Stimulated activated naive CD8-positive, alpha-beta T cell treated with anti-CD3 and anti-CD28 coated beads, Interleukin-15, Interleukin-2, amounts not matched to agents 100 U/mL and 50 U/mL, for 24 hours (primary cell): ENCODE measurements around the gene TRIM45.
"Not testable (repeated sequence)": the region's sequence is repeated elsewhere in the genome, so short reads cannot be mapped to it uniquely, and the experiment has no call there.

Source experiments
- ATAC-seq: fragments of 150-1000 bp; cut with Tn5 transposase; one replicate; pipeline ENCODE4 v1.10.0; 2021
- DNase-seq: peaks from one replicate; pipeline ENCODE4 v3.0.0; 2021

The TRIM45 gene

DNA sequence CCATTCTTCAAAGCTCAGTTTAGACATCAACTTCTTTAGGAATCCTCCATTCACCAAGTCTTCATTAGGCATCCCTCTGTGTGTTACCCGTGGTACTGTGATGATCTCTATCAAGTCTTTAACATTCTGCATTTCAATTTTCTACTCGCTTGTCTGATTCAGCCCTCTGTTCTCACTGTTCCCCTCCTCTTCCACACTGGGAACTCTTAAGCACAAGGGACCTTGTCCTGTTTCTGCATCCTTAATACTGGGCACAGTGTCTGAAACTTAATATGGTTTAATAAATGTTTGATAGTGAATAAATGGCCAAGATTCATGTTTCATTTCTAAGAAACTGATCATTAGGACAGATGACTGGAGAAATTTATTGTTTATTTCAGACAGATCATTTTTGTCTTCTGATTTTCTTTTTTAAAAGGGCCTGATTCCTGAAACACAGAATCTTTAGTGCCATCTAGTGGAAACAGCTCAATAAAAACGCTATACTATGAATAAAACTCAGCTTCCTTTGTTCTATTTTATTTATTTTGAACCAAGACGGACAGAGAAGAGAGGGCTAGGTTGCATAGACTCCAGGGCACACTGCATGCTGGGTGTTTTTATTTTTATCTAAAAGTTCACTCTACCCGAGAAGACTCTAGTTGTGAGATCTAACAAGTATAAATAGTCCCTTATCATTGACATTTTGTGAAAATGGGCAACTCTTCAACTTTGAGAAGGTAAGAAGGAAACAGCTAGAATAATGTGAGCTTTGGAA, 7.0 kb upstream of the TRIM45 start:
- ATAC-seq (no peak), DNase-seq (no peak)

GRCh38 chr1:117127795-117128194, 6.2 kb upstream of the TRIM45 start:
- no peak for ATAC-seq
- no peak for DNase-seq

DNA sequence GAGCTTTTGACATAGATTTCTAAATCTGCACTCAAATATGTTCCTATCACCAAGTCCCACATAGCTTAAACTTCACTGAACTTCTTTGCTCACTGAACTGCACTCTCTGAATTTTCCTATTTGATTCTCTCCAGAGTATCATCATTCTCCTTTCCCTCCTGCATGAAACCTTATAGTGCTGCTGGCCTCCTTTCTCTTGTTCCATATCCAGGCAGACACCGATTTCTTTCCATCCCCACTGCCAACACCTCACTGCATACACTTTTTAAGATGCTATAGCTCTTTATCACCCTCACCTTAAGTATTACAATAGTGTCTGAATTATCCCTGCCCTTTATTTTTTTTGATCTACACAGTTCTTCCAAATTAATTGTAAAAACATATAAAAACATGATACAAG, 3.1 kb upstream of the TRIM45 start:
- DNase-seq (no peak), ATAC-seq (no peak)

DNA sequence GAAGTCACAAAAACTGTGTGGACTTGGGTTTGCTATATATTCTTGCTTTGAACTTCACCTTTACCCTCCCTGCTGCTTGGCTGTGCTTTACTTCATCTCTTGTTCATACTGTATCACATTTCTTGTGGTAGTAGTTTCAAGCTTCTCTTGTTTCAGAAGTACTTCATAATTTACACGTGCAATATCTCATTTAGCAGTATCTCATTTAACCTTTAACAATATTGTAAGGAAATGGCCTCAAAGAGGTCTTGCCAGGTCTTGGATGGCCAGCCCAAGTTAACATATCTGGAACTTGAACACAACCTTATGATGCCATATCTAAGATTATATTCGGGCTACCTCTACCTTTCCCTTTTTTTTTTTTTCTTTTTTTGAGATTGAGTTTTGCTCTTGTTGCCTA, 1.7 kb upstream of the TRIM45 start:
- ATAC-seq, result no peak
- DNase-seq, result no peak

GRCh38 chr1:117122330-117123025, 929 bp upstream of the TRIM45 start:
- no peak for DNase-seq
- no peak for ATAC-seq

- no peak for DNase-seq
- ATAC-seq, result no peak
Measured at GRCh38 chr1:117120774-117121588, 568 bp downstream of the TRIM45 start.

- ATAC-seq, DNase-seq: not testable (repeated sequence)
Measured at GRCh38 chr1:117119144-117119543, 2.4 kb downstream of the TRIM45 start.

GRCh38 chr1:117118137-117118536, 3.4 kb downstream of the TRIM45 start:
- DNase-seq, result no peak
- no peak for ATAC-seq

- DNase-seq (no peak), ATAC-seq (no peak)
Measured at GRCh38 chr1:117117697-117118096, 3.9 kb downstream of the TRIM45 start.

DNA sequence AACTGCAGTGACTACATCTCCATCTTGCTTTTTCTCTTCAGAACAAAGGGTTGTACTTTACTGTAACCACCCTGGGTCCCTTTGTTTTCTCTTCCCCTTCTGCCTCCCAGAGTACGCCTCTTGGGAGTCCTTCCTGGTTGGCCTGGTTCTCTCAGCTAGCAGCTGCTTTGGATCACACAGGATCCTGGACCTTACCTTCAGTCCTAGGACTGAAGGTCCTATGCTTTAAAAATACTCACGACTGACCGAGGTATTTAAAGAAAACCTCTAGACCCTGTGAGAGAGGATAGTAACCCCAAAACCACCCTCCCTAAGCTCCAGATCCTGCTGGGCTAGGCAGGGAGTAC, 4.8 kb downstream of the TRIM45 start:
- ATAC-seq, result no peak

DNA sequence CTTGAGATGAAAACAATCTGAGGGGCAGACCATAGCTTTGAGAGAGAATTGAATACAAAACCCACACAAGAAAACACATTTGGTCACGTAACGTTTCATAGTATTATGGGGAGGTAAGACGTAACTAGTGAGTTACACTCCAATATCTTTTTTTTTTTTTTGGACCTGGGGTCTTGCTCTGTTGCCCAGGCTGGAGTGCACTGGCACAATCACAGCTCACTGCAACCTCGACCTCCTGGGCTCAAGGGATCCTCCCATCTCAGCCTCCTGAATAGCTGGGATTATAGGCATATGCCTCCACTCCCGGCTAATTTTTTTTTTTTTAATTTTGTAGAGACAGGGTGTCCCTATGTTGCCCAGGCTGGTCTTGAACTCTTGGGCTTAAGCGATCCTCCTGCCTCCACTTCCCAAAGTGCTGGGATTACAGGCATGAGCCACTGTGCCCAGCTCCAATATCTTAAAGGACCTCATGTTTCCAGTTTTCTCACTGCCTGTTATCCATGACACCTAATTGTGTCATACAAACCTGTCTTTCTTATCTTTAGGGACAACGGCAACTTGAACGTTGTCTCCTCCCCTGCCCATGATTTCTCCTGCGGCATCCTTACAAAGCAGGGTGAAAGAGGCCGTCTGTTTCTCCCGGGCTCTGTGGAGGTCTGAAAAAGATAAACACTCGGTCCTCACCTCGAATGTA, 5.3 kb downstream of the TRIM45 start:
- no peak for ATAC-seq

More for the DNA sequence above, 4.8 kb downstream of the TRIM45 start:
- no peak for DNase-seq

GRCh38 chr1:117114877-117115276, 6.7 kb downstream of the TRIM45 start:
- DNase-seq (no peak), ATAC-seq (no peak)

More for the DNA sequence above, 5.3 kb downstream of the TRIM45 start:
- no peak for DNase-seq

GRCh38 chr1:117113199-117113598, 8.3 kb downstream of the TRIM45 start:
- ATAC-seq, result no peak

DNA sequence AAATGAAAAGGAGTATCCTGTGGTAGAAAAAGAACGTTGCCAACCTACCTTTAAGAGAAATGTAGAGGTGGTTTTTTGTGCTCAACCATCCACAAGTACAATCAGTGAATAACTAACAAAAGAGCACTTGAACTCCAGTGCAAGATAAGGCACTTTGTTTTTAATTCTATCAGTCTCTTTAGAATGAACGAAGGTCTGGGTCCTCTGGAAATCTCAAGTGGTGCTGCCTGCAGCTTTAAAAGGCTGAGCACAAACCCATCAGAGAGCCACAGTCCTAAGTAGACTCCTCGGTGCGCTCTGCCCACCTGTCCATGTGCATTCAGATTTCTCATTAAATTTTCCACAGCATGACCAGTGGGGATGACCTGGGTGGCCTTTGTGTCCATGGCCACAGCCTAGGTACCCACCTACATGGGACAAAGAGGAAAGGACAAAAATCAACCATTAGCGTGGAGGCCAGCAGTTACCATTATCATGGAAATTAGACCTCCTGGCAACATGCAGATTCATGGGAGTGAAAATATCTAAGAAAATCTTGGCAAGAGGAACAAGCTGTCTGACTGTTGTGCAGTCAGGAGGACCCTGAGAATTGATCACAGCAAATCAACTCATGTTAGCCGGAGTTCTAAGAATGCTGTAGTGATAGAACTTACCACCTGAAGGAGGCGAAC, 9.4 kb downstream of the TRIM45 start:
- no peak for ATAC-seq
- no peak for DNase-seq

More at GRCh38 chr1:117113199-117113598, 8.3 kb downstream of the TRIM45 start:
- no peak for DNase-seq

GRCh38 chr1:117110774-117111173, 10.8 kb downstream of the TRIM45 start:
- DNase-seq (no peak), ATAC-seq (no peak)

DNA sequence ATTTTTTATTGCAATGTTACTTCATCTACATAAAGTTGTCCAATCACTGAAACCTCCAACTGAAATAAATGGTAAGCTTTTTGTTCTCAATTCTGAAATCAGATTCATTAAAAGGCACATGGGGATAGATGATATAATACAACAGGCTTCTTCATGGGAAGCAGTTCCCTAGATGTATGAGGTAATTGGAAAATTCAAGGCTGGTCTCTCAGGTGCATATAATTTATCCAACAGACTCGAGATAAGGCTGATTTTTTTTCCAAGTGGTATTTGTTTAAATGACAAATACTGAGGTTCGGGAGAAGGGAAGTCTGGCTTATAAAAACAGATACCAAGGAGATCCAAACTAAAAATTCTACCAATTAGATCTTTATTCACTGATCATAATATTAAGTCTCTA, 14.2 kb downstream of the TRIM45 start:
- no peak for ATAC-seq
- no peak for DNase-seq

- ATAC-seq, result peak; percentile 41
- no peak for DNase-seq
Measured at GRCh38 chr1:117106478-117106877, 15.1 kb downstream of the TRIM45 start.

- ATAC-seq (no peak), DNase-seq (no peak)
Measured at GRCh38 chr1:117105722-117106121, 15.8 kb downstream of the TRIM45 start.

- no peak for DNase-seq
- no peak for ATAC-seq
Measured at GRCh38 chr1:117104986-117105385, 16.6 kb downstream of the TRIM45 start.

GRCh38 chr1:117101858-117102257, 19.7 kb downstream of the TRIM45 start:
- ATAC-seq, DNase-seq: not testable (repeated sequence)

DNA sequence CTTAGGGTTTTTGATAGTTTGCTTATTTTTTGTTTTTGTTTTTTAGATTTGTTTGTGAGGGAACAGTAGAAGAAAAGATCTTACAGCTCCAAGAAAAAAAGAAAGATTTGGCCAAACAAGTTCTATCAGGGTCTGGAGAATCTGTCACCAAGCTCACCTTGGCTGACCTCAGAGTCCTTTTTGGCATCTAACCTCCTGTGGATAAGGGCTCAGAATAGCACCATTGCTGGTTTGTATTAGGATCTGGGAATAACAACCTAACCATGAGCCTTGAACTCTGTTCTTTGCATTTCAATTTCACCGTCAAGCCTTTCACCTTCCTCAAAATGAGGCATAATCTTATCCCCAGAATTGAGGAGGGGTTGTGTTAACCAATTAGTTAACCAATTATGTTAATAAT, 20.2 kb downstream of the TRIM45 start:
- no peak for ATAC-seq
- no peak for DNase-seq
